ENCODE measurements around the gene ELF4. TPM values are rescaled to one million over a fixed set of nuclear protein-coding genes. Genes with fewer than 3 reads are reported as not detected.

Gene ELF4
- total and polyA plus RNA-seq, 2 donors: 7.2 to 9.1 TPM

DNA sequence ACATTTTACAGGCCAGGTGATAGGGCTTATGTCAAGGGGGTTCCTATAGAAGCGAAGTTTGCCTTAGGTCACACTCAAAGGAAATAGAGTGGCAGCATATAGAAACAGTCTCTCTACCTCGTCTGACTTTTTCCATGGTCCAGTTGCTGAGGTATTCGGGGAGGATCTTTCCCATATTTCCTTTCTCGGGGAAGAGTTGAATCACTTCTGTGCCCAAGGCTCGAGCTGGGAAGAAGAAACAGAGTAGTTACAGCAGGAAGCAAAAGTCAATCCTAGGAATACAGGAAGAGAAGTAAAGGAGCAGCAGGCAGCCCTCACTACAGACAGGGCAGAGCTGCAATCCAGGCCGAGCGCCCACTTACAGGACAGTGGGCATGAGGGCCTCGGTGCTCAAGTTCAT is 26.7 kb upstream of the ELF4 start:
- H3K36me3 ChIP-seq (ENCODE audit: control insufficient read depth in 2 of 2, insufficient read depth in 2 of 2, low read length in 1 of 2): peaks cover 31 to 52% of the 10 kb centered on the region in 2 donors
- no peaks in the 10 kb centered on the region for H3K9me3 ChIP-seq (ENCODE audit: control insufficient read depth in 2 of 2, insufficient read depth in 1 of 2, low read length in 1 of 2)
- no peak overlapping the region for H3K27ac ChIP-seq (ENCODE audit: low read depth in 1 of 2, low read length in 1 of 2)
- H3K4me3 ChIP-seq (ENCODE audit: low read length in 2 of 2): no peak overlapping the region
- DNase-seq (ENCODE audit: low read depth in 6 of 9, low spot score in 9 of 9): no peak
- 97% methylated on average over 8 of the region's 8 CpGs for WGBS
- no peaks in the 10 kb centered on the region for H3K27me3 ChIP-seq (ENCODE audit: control insufficient read depth in 2 of 2, insufficient read depth in 1 of 2, low read length in 1 of 2)
- no peaks in the 10 kb centered on the region for H3K4me1 ChIP-seq (ENCODE audit: control insufficient read depth in 2 of 2, insufficient read depth in 2 of 2, low read length in 2 of 2)

DNA sequence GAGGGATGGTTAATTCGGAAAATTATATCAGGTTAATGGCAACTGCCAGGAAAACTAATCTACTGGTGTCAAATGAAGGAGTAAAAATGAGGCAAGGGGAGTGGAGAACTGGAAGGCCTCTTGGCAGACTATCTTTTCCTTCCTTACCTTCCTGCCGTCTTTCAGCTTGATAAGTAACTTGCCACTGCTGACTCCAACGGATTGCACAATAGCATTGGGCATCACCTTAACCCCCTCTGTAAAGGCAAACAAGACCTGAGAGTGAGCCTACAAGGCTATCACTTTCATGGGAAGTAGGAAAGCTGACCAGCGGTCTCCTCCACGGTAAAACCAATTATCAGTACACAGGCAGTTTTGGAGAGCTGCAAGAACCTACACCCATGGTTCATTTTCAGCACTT is 26.2 kb upstream of the ELF4 start:
- DNase-seq (ENCODE audit: low read depth in 6 of 9, low spot score in 9 of 9): no peak
- 95% methylated on average over 5 of the region's 5 CpGs for WGBS
- Histone ChIP-seq H3K9me3 (ENCODE audit: control insufficient read depth in 2 of 2, insufficient read depth in 1 of 2, low read length in 1 of 2) (no peaks in the 10 kb centered on the region), H3K4me1 (ENCODE audit: control insufficient read depth in 2 of 2, insufficient read depth in 2 of 2, low read length in 2 of 2) (no peaks in the 10 kb centered on the region), H3K36me3 (ENCODE audit: control insufficient read depth in 2 of 2, insufficient read depth in 2 of 2, low read length in 1 of 2) (peaks cover 33 to 52% of the 10 kb centered on the region in 2 donors), H3K27me3 (ENCODE audit: control insufficient read depth in 2 of 2, insufficient read depth in 1 of 2, low read length in 1 of 2) (no peaks in the 10 kb centered on the region), H3K27ac (ENCODE audit: low read depth in 1 of 2, low read length in 1 of 2) (no peak overlapping the region), H3K4me3 (ENCODE audit: low read length in 2 of 2) (no peak overlapping the region)

DNA sequence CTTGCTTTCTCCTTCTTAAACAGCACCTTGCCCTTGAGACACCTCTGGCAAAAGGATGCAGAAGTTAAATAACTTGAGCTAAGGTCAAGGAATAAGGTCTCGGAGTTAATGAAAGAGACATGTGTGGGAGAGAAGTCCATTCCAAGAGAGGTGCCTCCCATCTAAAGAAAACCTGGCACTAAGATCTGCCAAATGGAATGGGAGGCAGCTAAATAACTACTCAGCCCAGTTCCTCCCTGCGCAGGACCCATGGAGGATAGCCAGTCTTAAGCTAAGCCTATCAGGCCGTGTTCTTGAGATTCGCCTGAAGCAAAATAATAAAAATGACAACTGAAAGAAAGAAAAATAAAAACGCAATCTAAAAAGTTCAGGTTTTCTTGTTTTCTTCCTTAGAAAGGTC is 20.7 kb upstream of the ELF4 start:
- no peak for DNase-seq (ENCODE audit: low read depth in 6 of 9, low spot score in 9 of 9)
- H3K4me1 ChIP-seq (ENCODE audit: control insufficient read depth in 2 of 2, insufficient read depth in 2 of 2, low read length in 2 of 2): no peaks in the 10 kb centered on the region
- 99% methylated on average over 5 of the region's 5 CpGs for WGBS
- H3K27me3 ChIP-seq (ENCODE audit: control insufficient read depth in 2 of 2, insufficient read depth in 1 of 2, low read length in 1 of 2): no peaks in the 10 kb centered on the region
- no peaks in the 10 kb centered on the region for H3K9me3 ChIP-seq (ENCODE audit: control insufficient read depth in 2 of 2, insufficient read depth in 1 of 2, low read length in 1 of 2)
- H3K4me3 ChIP-seq (ENCODE audit: low read length in 2 of 2): no peak overlapping the region
- H3K36me3 ChIP-seq (ENCODE audit: control insufficient read depth in 2 of 2, insufficient read depth in 2 of 2, low read length in 1 of 2): peaks cover 46 to 62% of the 10 kb centered on the region in 2 donors
- no peak overlapping the region for H3K27ac ChIP-seq (ENCODE audit: low read depth in 1 of 2, low read length in 1 of 2)

DNA sequence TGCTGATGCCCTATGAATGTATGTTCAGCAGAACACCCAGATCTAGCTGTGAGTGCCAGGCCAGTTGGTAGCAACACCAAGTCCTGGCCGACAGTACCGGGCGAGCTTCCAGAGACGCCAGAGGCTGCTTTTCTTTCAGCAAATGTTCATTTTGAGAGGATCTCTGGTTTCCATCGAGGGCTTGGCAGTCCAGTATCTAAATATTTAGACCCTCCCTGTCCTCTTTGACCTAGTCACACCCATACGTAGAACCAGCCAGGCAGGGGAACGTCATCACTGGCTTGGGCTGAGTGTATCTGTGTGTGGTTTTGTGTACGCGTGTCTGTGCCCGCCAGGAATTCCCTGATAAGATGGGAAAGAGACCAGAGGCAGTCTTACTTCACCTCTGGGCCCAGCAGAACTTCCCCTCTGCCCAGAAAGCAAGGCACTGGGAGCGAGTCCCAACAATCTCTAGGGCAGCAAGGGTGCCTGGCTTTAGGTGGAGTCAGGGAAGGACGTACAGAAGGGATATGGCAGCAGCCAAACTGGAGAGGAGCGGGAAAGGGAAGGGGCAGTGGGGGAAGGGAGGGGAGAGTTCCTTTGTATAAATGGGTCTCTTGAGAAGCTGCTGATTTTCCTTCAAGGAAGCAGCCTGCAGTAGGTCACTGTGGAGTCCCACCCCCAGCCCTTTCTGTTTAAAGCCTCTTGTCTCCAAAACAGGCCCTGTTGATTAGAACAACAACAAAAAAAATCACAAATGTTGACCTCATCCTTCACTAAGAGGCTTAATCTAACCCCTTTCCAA is 15.0 kb upstream of the ELF4 start:
- Histone ChIP-seq H3K4me3 (ENCODE audit: low read length in 2 of 2) (no peak overlapping the region), H3K27me3 (ENCODE audit: control insufficient read depth in 2 of 2, insufficient read depth in 1 of 2, low read length in 1 of 2) (peaks cover 0 to 3% of the 10 kb centered on the region in 2 donors), H3K4me1 (ENCODE audit: control insufficient read depth in 2 of 2, insufficient read depth in 2 of 2, low read length in 2 of 2) (peaks cover 0 to 3% of the 10 kb centered on the region in 2 donors), H3K36me3 (ENCODE audit: control insufficient read depth in 2 of 2, insufficient read depth in 2 of 2, low read length in 1 of 2) (peaks cover 28% of the 10 kb centered on the region in 2 donors), H3K27ac (ENCODE audit: low read depth in 1 of 2, low read length in 1 of 2) (no peak overlapping the region), H3K9me3 (ENCODE audit: control insufficient read depth in 2 of 2, insufficient read depth in 1 of 2, low read length in 1 of 2) (no peaks in the 10 kb centered on the region)
- no peak for DNase-seq (ENCODE audit: low read depth in 6 of 9, low spot score in 9 of 9)
- WGBS: 87% methylated on average over 13 of the region's 13 CpGs

DNA sequence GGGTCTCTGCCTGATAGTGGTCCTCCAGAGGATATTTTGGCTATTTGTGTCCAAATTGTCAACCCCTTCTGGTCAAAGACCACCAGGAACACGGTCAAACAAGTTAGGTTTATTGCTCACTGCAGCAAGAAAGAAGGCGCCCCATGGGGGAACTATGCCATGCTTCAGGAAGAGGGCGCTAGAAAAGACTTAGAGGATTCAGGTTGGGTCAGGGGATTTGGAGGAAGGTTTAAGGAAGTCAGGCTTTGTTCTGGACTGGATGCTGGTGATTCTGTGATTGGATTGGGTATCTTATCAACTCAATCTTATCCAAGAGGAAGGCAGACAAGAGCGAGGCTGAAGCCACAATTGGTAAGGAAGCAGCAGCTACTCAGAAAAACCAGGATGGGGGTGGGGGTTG is 14.3 kb upstream of the ELF4 start:
- peaks cover 0 to 9% of the 10 kb centered on the region in 2 donors for H3K4me1 ChIP-seq (ENCODE audit: control insufficient read depth in 2 of 2, insufficient read depth in 2 of 2, low read length in 2 of 2)
- no peak for DNase-seq (ENCODE audit: low read depth in 6 of 9, low spot score in 9 of 9)
- H3K4me3 ChIP-seq (ENCODE audit: low read length in 2 of 2): no peak overlapping the region
- H3K9me3 ChIP-seq (ENCODE audit: control insufficient read depth in 2 of 2, insufficient read depth in 1 of 2, low read length in 1 of 2): no peaks in the 10 kb centered on the region
- H3K36me3 ChIP-seq (ENCODE audit: control insufficient read depth in 2 of 2, insufficient read depth in 2 of 2, low read length in 1 of 2): peaks cover 20 to 21% of the 10 kb centered on the region in 2 donors
- WGBS: 98% methylated on average over 4 of the region's 4 CpGs
- peaks cover 0 to 3% of the 10 kb centered on the region in 2 donors for H3K27me3 ChIP-seq (ENCODE audit: control insufficient read depth in 2 of 2, insufficient read depth in 1 of 2, low read length in 1 of 2)
- H3K27ac ChIP-seq (ENCODE audit: low read depth in 1 of 2, low read length in 1 of 2): no peak overlapping the region

DNA sequence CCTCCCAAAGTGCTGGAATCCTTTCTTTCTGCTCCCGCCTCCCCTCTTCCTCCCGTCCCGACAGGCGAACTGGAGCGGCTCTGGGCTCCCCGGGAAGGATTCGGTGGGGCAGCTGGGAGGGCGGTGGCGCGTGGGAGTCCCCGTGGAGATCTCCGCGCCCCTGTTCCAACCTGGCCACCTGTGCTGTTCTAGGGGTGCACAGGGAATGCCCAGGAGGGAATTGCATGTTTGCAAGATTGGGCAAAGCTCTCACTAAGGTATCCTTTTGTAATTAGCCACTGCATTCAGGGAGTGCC is 11.2 kb upstream of the ELF4 start:
- no peaks in the 10 kb centered on the region for H3K9me3 ChIP-seq (ENCODE audit: control insufficient read depth in 2 of 2, insufficient read depth in 1 of 2, low read length in 1 of 2)
- H3K4me1 ChIP-seq (ENCODE audit: control insufficient read depth in 2 of 2, insufficient read depth in 2 of 2, low read length in 2 of 2): peaks cover 0 to 18% of the 10 kb centered on the region in 2 donors
- H3K4me3 ChIP-seq (ENCODE audit: low read length in 2 of 2): no peak overlapping the region
- 77% methylated on average over 13 of the region's 13 CpGs for WGBS
- no peak for DNase-seq (ENCODE audit: low read depth in 6 of 9, low spot score in 9 of 9)
- H3K27me3 ChIP-seq (ENCODE audit: control insufficient read depth in 2 of 2, insufficient read depth in 1 of 2, low read length in 1 of 2): peaks cover 0 to 3% of the 10 kb centered on the region in 2 donors
- peaks cover 6 to 9% of the 10 kb centered on the region in 2 donors for H3K36me3 ChIP-seq (ENCODE audit: control insufficient read depth in 2 of 2, insufficient read depth in 2 of 2, low read length in 1 of 2)
- no peak overlapping the region for H3K27ac ChIP-seq (ENCODE audit: low read depth in 1 of 2, low read length in 1 of 2)

DNA sequence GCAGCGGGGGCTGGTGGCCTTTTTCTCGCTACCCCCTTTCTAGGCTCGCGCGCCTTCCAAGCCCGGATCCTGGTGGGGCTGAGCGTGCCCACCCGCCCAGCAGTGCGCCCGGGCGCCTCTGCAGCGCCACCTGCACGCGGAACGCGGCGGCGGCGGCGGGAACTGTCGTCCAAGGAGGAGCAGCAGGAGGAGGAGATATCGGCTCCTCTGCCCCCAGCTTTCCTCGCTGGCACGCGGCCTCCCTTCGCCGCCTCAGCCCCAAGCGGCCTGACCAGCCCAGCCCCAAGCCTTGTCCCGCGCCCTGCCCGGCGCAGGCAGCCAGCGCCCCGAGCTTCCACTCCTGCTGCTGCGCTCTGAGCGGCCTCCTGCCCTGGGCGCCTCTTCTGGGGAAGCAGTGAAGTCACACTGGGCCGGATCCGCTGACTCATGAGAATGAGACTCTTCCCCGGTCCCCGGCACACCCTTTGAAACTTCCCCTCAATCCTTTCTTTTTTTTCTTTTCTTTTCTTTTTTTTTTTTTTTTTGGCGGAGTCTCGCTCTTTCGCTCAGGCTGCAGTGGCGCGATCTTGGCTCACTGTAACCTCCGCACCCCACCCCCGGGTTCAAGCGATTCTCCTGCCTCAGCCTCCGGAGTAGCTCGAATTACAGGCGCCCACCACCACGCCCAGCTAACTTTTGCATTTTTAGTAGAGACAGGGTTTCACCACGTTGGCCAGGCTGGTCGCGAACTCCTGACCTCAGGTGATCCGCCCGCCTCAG is 10.6 kb upstream of the ELF4 start:
- Histone ChIP-seq H3K4me3 (ENCODE audit: low read length in 2 of 2) (peak overlapping the region; percentile 39 to 46), H3K4me1 (ENCODE audit: control insufficient read depth in 2 of 2, insufficient read depth in 2 of 2, low read length in 2 of 2) (peaks cover 0 to 18% of the 10 kb centered on the region in 2 donors), H3K36me3 (ENCODE audit: control insufficient read depth in 2 of 2, insufficient read depth in 2 of 2, low read length in 1 of 2) (peaks cover 6 to 9% of the 10 kb centered on the region in 2 donors), H3K27ac (ENCODE audit: low read depth in 1 of 2, low read length in 1 of 2) (peak overlapping the region; percentile 11 to 36), H3K27me3 (ENCODE audit: control insufficient read depth in 2 of 2, insufficient read depth in 1 of 2, low read length in 1 of 2) (peaks cover 0 to 3% of the 10 kb centered on the region in 2 donors), H3K9me3 (ENCODE audit: control insufficient read depth in 2 of 2, insufficient read depth in 1 of 2, low read length in 1 of 2) (no peaks in the 10 kb centered on the region)
- peak in 6 of 9 donors; percentile 42 to 79 (median 51) for DNase-seq (ENCODE audit: low read depth in 6 of 9, low spot score in 9 of 9)
- 7% methylated on average over 57 of the region's 58 CpGs for WGBS

DNA sequence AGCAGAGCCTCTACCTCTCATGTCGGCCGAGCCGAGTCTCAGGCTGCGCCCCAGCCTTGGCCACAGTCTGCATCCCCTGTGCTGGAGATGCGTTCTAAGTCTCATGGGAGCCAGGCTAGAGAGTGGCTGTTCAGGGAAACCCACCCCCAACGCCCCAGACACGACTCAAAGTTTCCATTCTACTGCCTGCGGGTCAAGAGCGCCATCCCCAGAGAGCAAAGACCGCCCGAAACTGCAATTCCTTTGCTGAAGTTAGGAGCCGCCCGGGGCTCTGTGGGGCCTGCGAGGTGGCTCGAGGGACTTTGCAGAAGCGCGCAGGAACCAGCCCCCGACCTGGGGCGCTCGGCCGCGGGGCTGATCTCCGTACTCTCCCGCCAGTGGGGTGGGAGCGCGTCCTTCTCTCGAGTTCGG is 10.0 kb upstream of the ELF4 start:
- Histone ChIP-seq H3K4me3 (ENCODE audit: low read length in 2 of 2) (peak overlapping the region; percentile 39 to 46), H3K27me3 (ENCODE audit: control insufficient read depth in 2 of 2, insufficient read depth in 1 of 2, low read length in 1 of 2) (peaks cover 0 to 3% of the 10 kb centered on the region in 2 donors), H3K27ac (ENCODE audit: low read depth in 1 of 2, low read length in 1 of 2) (peak overlapping the region in 1 of 2 donors; percentile 11), H3K36me3 (ENCODE audit: control insufficient read depth in 2 of 2, insufficient read depth in 2 of 2, low read length in 1 of 2) (peaks cover 3 to 6% of the 10 kb centered on the region in 2 donors), H3K9me3 (ENCODE audit: control insufficient read depth in 2 of 2, insufficient read depth in 1 of 2, low read length in 1 of 2) (no peaks in the 10 kb centered on the region), H3K4me1 (ENCODE audit: control insufficient read depth in 2 of 2, insufficient read depth in 2 of 2, low read length in 2 of 2) (peaks cover 0 to 18% of the 10 kb centered on the region in 2 donors)
- no peak for DNase-seq (ENCODE audit: low read depth in 6 of 9, low spot score in 9 of 9)
- 18% methylated on average over 28 of the region's 28 CpGs for WGBS

DNA sequence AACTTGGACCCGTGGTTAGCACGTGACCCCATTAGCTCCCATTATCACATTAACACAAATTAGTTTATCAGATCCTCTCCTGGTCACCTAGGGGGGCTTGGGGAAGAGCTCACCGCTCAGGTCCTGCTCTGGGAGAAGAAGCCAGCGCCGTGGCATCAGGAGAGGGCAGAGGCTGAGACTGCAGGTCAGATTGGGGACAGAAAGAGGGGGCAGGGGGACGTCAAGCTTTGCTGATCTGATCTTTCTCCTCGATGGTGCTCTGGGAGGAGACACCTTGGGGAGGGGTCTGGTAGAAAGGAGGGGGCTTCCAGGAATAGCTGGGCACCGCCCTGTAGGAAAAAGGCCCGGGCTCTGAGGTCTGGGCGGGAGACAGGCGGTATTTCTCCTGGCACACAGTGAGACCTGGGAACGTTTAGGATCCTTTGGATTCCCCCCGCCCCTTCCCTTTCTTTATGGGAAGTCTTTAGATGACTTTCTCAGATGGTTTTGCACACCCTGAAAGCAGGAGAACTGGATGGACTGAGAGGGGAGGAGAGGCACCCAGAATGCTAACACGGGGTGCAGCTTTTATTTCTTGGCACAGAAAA is 9.1 kb upstream of the ELF4 start:
- H3K4me1 ChIP-seq (ENCODE audit: control insufficient read depth in 2 of 2, insufficient read depth in 2 of 2, low read length in 2 of 2): peaks cover 0 to 18% of the 10 kb centered on the region in 2 donors
- no peak overlapping the region for H3K27ac ChIP-seq (ENCODE audit: low read depth in 1 of 2, low read length in 1 of 2)
- no peak for DNase-seq (ENCODE audit: low read depth in 6 of 9, low spot score in 9 of 9)
- H3K4me3 ChIP-seq (ENCODE audit: low read length in 2 of 2): no peak overlapping the region
- H3K9me3 ChIP-seq (ENCODE audit: control insufficient read depth in 2 of 2, insufficient read depth in 1 of 2, low read length in 1 of 2): no peaks in the 10 kb centered on the region
- H3K27me3 ChIP-seq (ENCODE audit: control insufficient read depth in 2 of 2, insufficient read depth in 1 of 2, low read length in 1 of 2): peaks cover 0 to 3% of the 10 kb centered on the region in 2 donors
- 96% methylated on average over 14 of the region's 14 CpGs for WGBS
- H3K36me3 ChIP-seq (ENCODE audit: control insufficient read depth in 2 of 2, insufficient read depth in 2 of 2, low read length in 1 of 2): no peaks in the 10 kb centered on the region
